ENCODE data around the gene NPC1.

Gene NPC1

GRCh38 chr18:23531912-23532311 lies 54.4 kb downstream of the NPC1 start:
- Histone ChIP-seq H3K79me2 (ENCODE audit: insufficient read depth, low read length) (no peaks in the 10 kb centered on the region), H4K20me1 (ENCODE audit: insufficient read depth, low read length) (no peaks in the 10 kb centered on the region), H2AFZ (ENCODE audit: low read length) (no peak overlapping the region), H3K9me2 (ENCODE audit: low read depth, low read length) (no peaks in the 10 kb centered on the region), H3K4me2 (ENCODE audit: low read length) (no peak overlapping the region), H3K4me1 (ENCODE audit: insufficient read depth, low read length, severe bottlenecking) (no peaks in the 10 kb centered on the region), H3K4me3 (ENCODE audit: low read depth, low read length, poor library complexity, severe bottlenecking) (no peak overlapping the region), H3F3A (ENCODE audit: insufficient read depth, low read length) (no peaks in the 10 kb centered on the region), H3K27me3 (ENCODE audit: insufficient read depth, low read length) (no peaks in the 10 kb centered on the region), H3K36me3 (ENCODE audit: insufficient read depth, low read length) (peaks cover 99% of the 10 kb centered on the region), H3K27ac (ENCODE audit: low read depth, low read length, poor library complexity, severe bottlenecking) (no peak overlapping the region), H3K9me3 (ENCODE audit: low read length) (no peaks in the 10 kb centered on the region), H3K9ac (ENCODE audit: low read length) (no peak overlapping the region)
- TF ChIP-seq EZH2 (IDR thresholded peaks at IDR 0.05; ENCODE audit: borderline replicate concordance, low read length), result no peak
- TF ChIP-seq, protein P1, sequence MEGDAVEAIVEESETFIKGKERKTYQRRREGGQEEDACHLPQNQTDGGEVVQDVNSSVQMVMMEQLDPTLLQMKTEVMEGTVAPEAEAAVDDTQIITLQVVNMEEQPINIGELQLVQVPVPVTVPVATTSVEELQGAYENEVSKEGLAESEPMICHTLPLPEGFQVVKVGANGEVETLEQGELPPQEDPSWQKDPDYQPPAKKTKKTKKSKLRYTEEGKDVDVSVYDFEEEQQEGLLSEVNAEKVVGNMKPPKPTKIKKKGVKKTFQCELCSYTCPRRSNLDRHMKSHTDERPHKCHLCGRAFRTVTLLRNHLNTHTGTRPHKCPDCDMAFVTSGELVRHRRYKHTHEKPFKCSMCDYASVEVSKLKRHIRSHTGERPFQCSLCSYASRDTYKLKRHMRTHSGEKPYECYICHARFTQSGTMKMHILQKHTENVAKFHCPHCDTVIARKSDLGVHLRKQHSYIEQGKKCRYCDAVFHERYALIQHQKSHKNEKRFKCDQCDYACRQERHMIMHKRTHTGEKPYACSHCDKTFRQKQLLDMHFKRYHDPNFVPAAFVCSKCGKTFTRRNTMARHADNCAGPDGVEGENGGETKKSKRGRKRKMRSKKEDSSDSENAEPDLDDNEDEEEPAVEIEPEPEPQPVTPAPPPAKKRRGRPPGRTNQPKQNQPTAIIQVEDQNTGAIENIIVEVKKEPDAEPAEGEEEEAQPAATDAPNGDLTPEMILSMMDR (IDR thresholded peaks at IDR 0.05; ENCODE audit: low read length), result no peak

- H3K9me2 ChIP-seq (ENCODE audit: low read depth, low read length), result no peaks in the 10 kb centered on the region
- no peak overlapping the region for H2AFZ ChIP-seq (ENCODE audit: low read length)
- no peaks in the 10 kb centered on the region for H3K27me3 ChIP-seq (ENCODE audit: insufficient read depth, low read length)
- no peaks in the 10 kb centered on the region for H3K9me3 ChIP-seq (ENCODE audit: low read length)
- H3K4me3 ChIP-seq (ENCODE audit: low read depth, low read length, poor library complexity, severe bottlenecking), result no peak overlapping the region
- no peak overlapping the region for H3K4me2 ChIP-seq (ENCODE audit: low read length)
- no peaks in the 10 kb centered on the region for H3K79me2 ChIP-seq (ENCODE audit: insufficient read depth, low read length)
- no peaks in the 10 kb centered on the region for H3F3A ChIP-seq (ENCODE audit: insufficient read depth, low read length)
- no peak overlapping the region for H3K9ac ChIP-seq (ENCODE audit: low read length)
- TF ChIP-seq, protein P1 (IDR thresholded peaks at IDR 0.05; ENCODE audit: low read length), result no peak
- TF ChIP-seq EZH2 (IDR thresholded peaks at IDR 0.05; ENCODE audit: borderline replicate concordance, low read length), result no peak
- no peaks in the 10 kb centered on the region for H3K4me1 ChIP-seq (ENCODE audit: insufficient read depth, low read length, severe bottlenecking)
- H4K20me1 ChIP-seq (ENCODE audit: insufficient read depth, low read length), result no peaks in the 10 kb centered on the region
- H3K27ac ChIP-seq (ENCODE audit: low read depth, low read length, poor library complexity, severe bottlenecking), result no peak overlapping the region
- peaks cover 98% of the 10 kb centered on the region for H3K36me3 ChIP-seq (ENCODE audit: insufficient read depth, low read length)
Measured at GRCh38 chr18:23530195-23530594, 56.1 kb downstream of the NPC1 start.

DNA sequence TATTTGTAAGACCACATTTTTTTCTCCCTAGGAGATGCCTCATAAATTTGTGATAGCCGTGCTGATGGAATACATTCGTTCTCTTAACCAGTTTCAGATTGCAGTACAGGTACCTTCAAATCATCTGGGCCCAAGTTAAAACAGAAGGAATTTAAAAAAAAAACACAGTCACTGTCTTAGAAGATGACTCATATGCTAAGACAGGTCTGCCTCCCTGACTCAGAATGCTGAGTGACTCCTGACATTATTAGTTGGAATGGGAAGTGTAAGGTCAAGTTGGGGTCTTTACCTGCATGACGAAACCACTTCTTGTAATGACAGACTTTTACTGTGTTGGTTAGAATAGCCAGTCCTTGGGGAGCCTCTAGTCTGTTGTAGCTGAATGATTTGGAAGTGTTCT lies 56.7 kb downstream of the NPC1 start:
- H3K9me3 ChIP-seq (ENCODE audit: low read length), result no peaks in the 10 kb centered on the region
- no peaks in the 10 kb centered on the region for H3F3A ChIP-seq (ENCODE audit: insufficient read depth, low read length)
- H3K4me3 ChIP-seq (ENCODE audit: low read depth, low read length, poor library complexity, severe bottlenecking), result no peak overlapping the region
- no peak overlapping the region for H3K27ac ChIP-seq (ENCODE audit: low read depth, low read length, poor library complexity, severe bottlenecking)
- H3K4me1 ChIP-seq (ENCODE audit: insufficient read depth, low read length, severe bottlenecking), result no peaks in the 10 kb centered on the region
- peaks cover 94% of the 10 kb centered on the region for H3K36me3 ChIP-seq (ENCODE audit: insufficient read depth, low read length)
- no peaks in the 10 kb centered on the region for H3K27me3 ChIP-seq (ENCODE audit: insufficient read depth, low read length)
- H2AFZ ChIP-seq (ENCODE audit: low read length), result no peak overlapping the region
- TF ChIP-seq EZH2 (IDR thresholded peaks at IDR 0.05; ENCODE audit: borderline replicate concordance, low read length), result no peak
- TF ChIP-seq, protein P1 (IDR thresholded peaks at IDR 0.05; ENCODE audit: low read length), result no peak
- no peaks in the 10 kb centered on the region for H3K79me2 ChIP-seq (ENCODE audit: insufficient read depth, low read length)
- H3K9me2 ChIP-seq (ENCODE audit: low read depth, low read length), result no peaks in the 10 kb centered on the region
- H3K4me2 ChIP-seq (ENCODE audit: low read length), result no peak overlapping the region
- no peaks in the 10 kb centered on the region for H4K20me1 ChIP-seq (ENCODE audit: insufficient read depth, low read length)
- no peak overlapping the region for H3K9ac ChIP-seq (ENCODE audit: low read length)
